ENCODE data around the gene ANAPC10.
A peak's percentile ranks its signal among the peaks of the same experiment; 100 is the strongest.
"Not testable (repeated sequence)": the region's sequence is repeated elsewhere in the genome, so short reads cannot be mapped to it uniquely, and the experiment has no call there.

Gene ANAPC10

GRCh38 chr4:145097821-145098674 is at the start of gene ANAPC10, which contains the start of gene ABCE1:
ANAPC10 (minus strand) TSS chr4:145098196; CDS start chr4:145096099, 2,097 bp downstream.
ABCE1 (plus strand) TSS chr4:145098311; CDS start chr4:145104413, 6,102 bp downstream.
- peak; percentile 94 for DNase-seq (ENCODE audit: extremely low read depth, low read depth)
- peak; percentile 51 for TF ChIP-seq CTCF (IDR thresholded peaks at IDR 0.05; ENCODE audit: low read depth, low read length)

GRCh38 chr4:145136219-145136618 is 38.2 kb upstream of the ANAPC10 start:
- DNase-seq (ENCODE audit: extremely low read depth, low read depth): not testable (repeated sequence)

- no peak for TF ChIP-seq CTCF (IDR thresholded peaks at IDR 0.05; ENCODE audit: low read depth, low read length)
- no peak for DNase-seq (ENCODE audit: extremely low read depth, low read depth)
Measured at GRCh38 chr4:145132511-145133098, 34.6 kb upstream of the ANAPC10 start.

- TF ChIP-seq CTCF (IDR thresholded peaks at IDR 0.05; ENCODE audit: low read depth, low read length): no peak
- DNase-seq (ENCODE audit: extremely low read depth, low read depth): no peak
Measured at GRCh38 chr4:145131848-145132247, 33.9 kb upstream of the ANAPC10 start.

GRCh38 chr4:145130788-145131399 is 32.9 kb upstream of the ANAPC10 start:
- TF ChIP-seq CTCF (IDR thresholded peaks at IDR 0.05; ENCODE audit: low read depth, low read length): no peak
- DNase-seq (ENCODE audit: extremely low read depth, low read depth): peak; percentile 66

- DNase-seq (ENCODE audit: extremely low read depth, low read depth): no peak
- no peak for TF ChIP-seq CTCF (IDR thresholded peaks at IDR 0.05; ENCODE audit: low read depth, low read length)
Measured at GRCh38 chr4:145130130-145130529, 32.1 kb upstream of the ANAPC10 start.

GRCh38 chr4:145125396-145125795 is 27.4 kb upstream of the ANAPC10 start:
- DNase-seq (ENCODE audit: extremely low read depth, low read depth): no peak
- no peak for TF ChIP-seq CTCF (IDR thresholded peaks at IDR 0.05; ENCODE audit: low read depth, low read length)

Data from AG09319 (cell line).